Brain microvascular endothelial cell (primary cell): ENCODE data around the gene SPTBN5.

ENCODE experiments used
- DNase-seq: peaks from one replicate; pipeline ENCODE4 v3.0.0-alpha.2; 2020
- H3K27ac ChIP-seq: fragments of 250-450 bp; sonication (Bioruptor Pico); 2 replicates; pipeline ENCODE4 v1.5.1; 2020; ENCODE audit warnings: mild to moderate bottlenecking, moderate library complexity
- H3K27me3 ChIP-seq: fragments of 250-450 bp; sonication (Bioruptor Pico); replicated peaks from 2 replicates; pipeline ENCODE4 v1.5.1; 2020; ENCODE audit warnings: mild to moderate bottlenecking
- H3K36me3 ChIP-seq: fragments of 250-450 bp; sonication (Bioruptor Pico); replicated peaks from 2 replicates; pipeline ENCODE4 v1.5.1; 2020; ENCODE audit warnings: mild to moderate bottlenecking
- H3K4me3 ChIP-seq: 2 replicates; pipeline ENCODE4 v1.5.1; 2011; ENCODE audit warnings: low read depth, mild to moderate bottlenecking, control low read depth, low read length, moderate library complexity
- CTCF ChIP-seq: IDR thresholded peaks from 2 replicates; pipeline ENCODE4 v1.5.1; 2011; ENCODE audit warnings: low read depth, mild to moderate bottlenecking, moderate library complexity, low read length, control low read depth, inconsistent platforms; ENCODE audit errors: missing control alignments
- in situ Hi-C: cut with HindIII; loops from 2 replicates; pipeline ENCODE4 v1.10.0; 2017; ENCODE audit warnings: low sequenced_read_pairs, low pct_ligation_motif_present

SPTBN5 gene

GRCh38 chr15:41919201-41919820 lies 25.5 kb upstream of the SPTBN5 start:
- peaks cover 13% of the 10 kb centered on the region for H3K36me3 ChIP-seq
- no peaks in the 10 kb centered on the region for H3K27me3 ChIP-seq
- no peak overlapping the region for H3K27ac ChIP-seq
- in situ Hi-C loops = no loop called here
- DNase-seq = no peak
- TF ChIP-seq CTCF = no peak
- H3K4me3 ChIP-seq = no peak overlapping the region

GRCh38 chr15:41918506-41919126 lies 24.8 kb upstream of the SPTBN5 start:
- no peak for DNase-seq
- Histone ChIP-seq H3K27ac (no peak overlapping the region), H3K36me3 (peaks cover 13% of the 10 kb centered on the region), H3K4me3 (no peak overlapping the region), H3K27me3 (no peaks in the 10 kb centered on the region)
- in situ Hi-C loops = no loop called here
- TF ChIP-seq CTCF = no peak

- TF ChIP-seq CTCF = no peak
- DNase-seq = peak; percentile 77
- in situ Hi-C loops = no loop called here
- Histone ChIP-seq H3K36me3 (peaks cover 13% of the 10 kb centered on the region), H3K27me3 (no peaks in the 10 kb centered on the region), H3K27ac (no peak overlapping the region), H3K4me3 (no peak overlapping the region)
These were observed 24.0 kb upstream of the SPTBN5 start for GRCh38 chr15:41917767-41918430.

GRCh38 chr15:41915255-41915994 lies 21.6 kb upstream of the SPTBN5 start:
- TF ChIP-seq CTCF = no peak

GRCh38 chr15:41914411-41914810 lies 20.6 kb upstream of the SPTBN5 start:
- Histone ChIP-seq H3K27ac (no peak overlapping the region), H3K36me3 (peaks cover 22% of the 10 kb centered on the region), H3K4me3 (no peak overlapping the region), H3K27me3 (no peaks in the 10 kb centered on the region)
- DNase-seq = no peak
- no peak for TF ChIP-seq CTCF
- in situ Hi-C loops = no loop called here

More at GRCh38 chr15:41915255-41915994, 21.6 kb upstream of the SPTBN5 start:
- DNase-seq = no peak
- H3K4me3 ChIP-seq = no peak overlapping the region
- H3K27ac ChIP-seq = no peak overlapping the region
- peaks cover 18% of the 10 kb centered on the region for H3K36me3 ChIP-seq
- in situ Hi-C loops = no loop called here
- no peaks in the 10 kb centered on the region for H3K27me3 ChIP-seq
